ENCODE results near the gene RAB20. TPM values are rescaled to one million over a fixed set of nuclear protein-coding genes. Genes with fewer than 3 reads are reported as not detected.

RAB20 gene
- total and polyA plus RNA-seq, 9 of the 15 experiments (the other 6 are each of a cell fraction or from before 2014, with no cell fraction given), result 0.62 to 9.2 (median 5.4) TPM

GRCh38 chr13:110590577-110590976 is 29.1 kb upstream of the RAB20 start:
- Histone ChIP-seq H4K20me1 (replicated peaks; ENCODE audit: control insufficient read depth, insufficient read depth, low read length) (no peaks in the 10 kb centered on the region), H3K27me3 (ENCODE audit: control insufficient read depth in 2 of 2, insufficient read depth in 2 of 2, low read length in 2 of 2) (no peaks in the 10 kb centered on the region), H3K4me2 (ENCODE audit: insufficient read depth, low read length) (no peak overlapping the region), H3K9me1 (ENCODE audit: control insufficient read depth, insufficient read depth, low read length) (no peaks in the 10 kb centered on the region), H3K79me2 (ENCODE audit: control insufficient read depth, insufficient read depth, low read length) (no peaks in the 10 kb centered on the region), H3K9me3 (replicated peaks; ENCODE audit: control insufficient read depth, insufficient read depth, low read depth, low read length) (no peaks in the 10 kb centered on the region), H2AFZ (ENCODE audit: low read depth, low read length) (0 out of 2 replicates have a peak overlapping the region, but pooled peaks have one; percentile 51), H3K4me3 (no peak overlapping the region), H3K36me3 (ENCODE audit: control insufficient read depth, insufficient read depth, low read length) (no peaks in the 10 kb centered on the region), H3K9ac (ENCODE audit: insufficient read depth in 1 of 2, low read depth in 2 of 2, low read length in 2 of 2) (0 out of 4 replicates have a peak overlapping the region, but pooled peaks of 1 of the 2 experiments have one; percentile 23), H3K27ac (ENCODE audit: extremely low read depth, low read depth, low read length) (no peak overlapping the region), H3K4me1 (replicated peaks in 1 of 2; ENCODE audit: control insufficient read depth in 2 of 2, insufficient read depth in 2 of 2, low read length in 2 of 2) (peaks cover 0 to 4% of the 10 kb centered on the region in 2 experiments; a peak in 2 of 5 replicates)
- TF ChIP-seq MTF1 (CRISPR knock-in tag; IDR thresholded peaks at IDR 0.05; ENCODE audit: borderline replicate concordance), result no peak
- no peak for TF ChIP-seq KLF13 (tag; IDR thresholded peaks at IDR 0.05; ENCODE audit: borderline replicate concordance, low read depth)
- TF ChIP-seq TCF3 (CRISPR knock-in tag; IDR thresholded peaks at IDR 0.05), result no peak
- TF ChIP-seq, protein P1, sequence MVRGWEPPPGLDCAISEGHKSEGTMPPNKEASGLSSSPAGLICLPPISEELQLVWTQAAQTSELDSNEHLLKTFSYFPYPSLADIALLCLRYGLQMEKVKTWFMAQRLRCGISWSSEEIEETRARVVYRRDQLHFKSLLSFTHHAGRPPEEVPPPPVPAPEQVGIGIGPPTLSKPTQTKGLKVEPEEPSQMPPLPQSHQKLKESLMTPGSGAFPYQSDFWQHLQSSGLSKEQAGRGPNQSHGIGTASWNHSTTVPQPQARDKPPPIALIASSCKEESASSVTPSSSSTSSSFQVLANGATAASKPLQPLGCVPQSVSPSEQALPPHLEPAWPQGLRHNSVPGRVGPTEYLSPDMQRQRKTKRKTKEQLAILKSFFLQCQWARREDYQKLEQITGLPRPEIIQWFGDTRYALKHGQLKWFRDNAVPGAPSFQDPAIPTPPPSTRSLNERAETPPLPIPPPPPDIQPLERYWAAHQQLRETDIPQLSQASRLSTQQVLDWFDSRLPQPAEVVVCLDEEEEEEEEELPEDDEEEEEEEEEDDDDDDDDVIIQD (CRISPR knock-in tag; IDR thresholded peaks at IDR 0.05), result no peak
- TF ChIP-seq, protein P2, sequence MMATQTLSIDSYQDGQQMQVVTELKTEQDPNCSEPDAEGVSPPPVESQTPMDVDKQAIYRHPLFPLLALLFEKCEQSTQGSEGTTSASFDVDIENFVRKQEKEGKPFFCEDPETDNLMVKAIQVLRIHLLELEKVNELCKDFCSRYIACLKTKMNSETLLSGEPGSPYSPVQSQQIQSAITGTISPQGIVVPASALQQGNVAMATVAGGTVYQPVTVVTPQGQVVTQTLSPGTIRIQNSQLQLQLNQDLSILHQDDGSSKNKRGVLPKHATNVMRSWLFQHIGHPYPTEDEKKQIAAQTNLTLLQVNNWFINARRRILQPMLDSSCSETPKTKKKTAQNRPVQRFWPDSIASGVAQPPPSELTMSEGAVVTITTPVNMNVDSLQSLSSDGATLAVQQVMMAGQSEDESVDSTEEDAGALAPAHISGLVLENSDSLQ (IDR thresholded peaks at IDR 0.05), result no peak
- TF ChIP-seq SRSF1 (IDR thresholded peaks at IDR 0.05; ENCODE audit: low read depth, low read length), result no peak
- TF ChIP-seq STAG1 (CRISPR knock-in tag; IDR thresholded peaks at IDR 0.05; ENCODE audit: borderline replicate concordance), result no peak
- no peak for TF ChIP-seq MTA1 (IDR thresholded peaks at IDR 0.05; ENCODE audit: borderline replicate concordance)
- TF ChIP-seq ARNT (IDR thresholded peaks at IDR 0.05), result no peak
- no peak for DNase-seq (ENCODE audit: extremely low read depth in 1 of 4, low spot score in 3 of 4)
- in situ Hi-C loops (cut with MboI) (loop anchor here (10.0 kb wide), 1 partner anchor 234 kb away; no protein-coding TSS in a partner anchor), intact Hi-C loops (cut with micrococcal nuclease) (loop anchor here (5.0 to 10.0 kb wide), 2 partner anchors 327 to 454 kb away; partner anchors contain the start of gene ANKRD10)
- POLR2A ChIA-PET, result no interaction called here
- WGBS (ENCODE audit: insufficient coverage, low coverage, missing lambda C conversion rate), result 47% methylated on average over 6 of the region's 6 CpGs
- BruUV-seq (replicated peaks), result no TSS peak
- ATAC-seq, result no peak
- FAIRE-seq, result no peak
- CTCF ChIA-PET (ENCODE audit: low intra/inter-chr PET ratio), result no interaction called here
